Liver (tissue), 9 donors: ENCODE results near the gene H2BW1. TPM values are rescaled to one million over a fixed set of nuclear protein-coding genes. Genes with fewer than 3 reads are reported as not detected.

ENCODE experiments used
- DNase-seq: peaks from one replicate; pipeline ENCODE4 v3.0.0-alpha.2; 2017; ENCODE audit warnings: low spot score
- H3K27ac ChIP-seq, 2 donors: one replicate each; pipeline ENCODE4 v1.7.0; 2013; ENCODE audit warnings: inconsistent platforms in 2 of 2, low read length in 2 of 2, control low read depth in 1 of 2, low read depth in 1 of 2, mild to moderate bottlenecking in 1 of 2
- H3K27me3 ChIP-seq, 4 donors: one replicate each; pipeline versions ENCODE4 v1.6.1 to v1.7.0; 2013; ENCODE audit warnings: low read length in 3 of 4, inconsistent platforms in 1 of 4, mild to moderate bottlenecking in 1 of 4, moderate library complexity in 1 of 4; ENCODE audit not compliant: control insufficient read depth in 4 of 4, insufficient read depth in 4 of 4
- H3K36me3 ChIP-seq, 4 donors: one replicate each; pipeline versions ENCODE4 v1.6.1 to v1.7.0; 2013; ENCODE audit warnings: low read length in 3 of 4, mild to moderate bottlenecking in 3 of 4, low read depth in 1 of 4, moderate library complexity in 1 of 4; ENCODE audit not compliant: control insufficient read depth in 4 of 4, insufficient read depth in 3 of 4
- H3K4me1 ChIP-seq, 4 donors: one replicate each; pipeline versions ENCODE4 v1.6.1 to v1.7.0; 2013; ENCODE audit warnings: low read length in 3 of 4, mild to moderate bottlenecking in 3 of 4, moderate library complexity in 1 of 4; ENCODE audit not compliant: control insufficient read depth in 4 of 4, insufficient read depth in 4 of 4
- H3K4me3 ChIP-seq, 3 donors: one replicate each; pipeline versions ENCODE4 v1.6.1 to v1.7.0; 2013; ENCODE audit warnings: low read length in 3 of 3, control low read depth in 1 of 3, low read depth in 1 of 3, mild to moderate bottlenecking in 1 of 3
- H3K9ac ChIP-seq, 2 donors: one replicate each; pipeline ENCODE4 v1.7.0; 2013; ENCODE audit warnings: low read length in 2 of 2, mild to moderate bottlenecking in 2 of 2, moderate library complexity in 2 of 2, control low read depth in 1 of 2, low read depth in 1 of 2
- H3K9me3 ChIP-seq, 4 donors: one replicate each; pipeline versions ENCODE4 v1.6.1 to v1.7.0; 2013; ENCODE audit warnings: low read length in 3 of 4; ENCODE audit not compliant: control insufficient read depth in 4 of 4
- EGR1 ChIP-seq, 2 donors: IDR thresholded peaks; 2 replicates each; pipeline ENCODE4 v1.6.1; 2016 to 2018; ENCODE audit warnings: antibody characterized with exemption in 2 of 2, low read depth in 2 of 2
- FOXA1 ChIP-seq: IDR thresholded peaks from 2 replicates; pipeline ENCODE4 v1.6.1; 2016; ENCODE audit warnings: antibody characterized with exemption
- FOXA2 ChIP-seq: IDR thresholded peaks from 2 replicates; pipeline ENCODE4 v1.6.1; 2016; ENCODE audit warnings: antibody characterized with exemption
- GABPA ChIP-seq, 2 donors: IDR thresholded peaks in 1 of 2; conservative IDR thresholded peaks in 1 of 2; 2 replicates each; pipeline ENCODE4 v1.6.1; 2016; ENCODE audit warnings: antibody characterized with exemption in 2 of 2, mild to moderate bottlenecking in 1 of 2, moderate library complexity in 1 of 2
- HNF4A ChIP-seq, 2 donors: conservative IDR thresholded peaks; 2 replicates each; pipeline ENCODE4 v1.6.1; 2016; ENCODE audit warnings: antibody characterized with exemption in 2 of 2, mild to moderate bottlenecking in 2 of 2
- HNF4G ChIP-seq: IDR thresholded peaks from 2 replicates; pipeline ENCODE4 v1.6.1; 2016; ENCODE audit warnings: antibody characterized with exemption
- JUND ChIP-seq, 2 donors: IDR thresholded peaks; 2 replicates each; pipeline ENCODE4 v1.6.1; 2016; ENCODE audit warnings: antibody characterized with exemption in 2 of 2
- NR2F2 ChIP-seq: IDR thresholded peaks from 2 replicates; pipeline ENCODE4 v1.6.1; 2016; ENCODE audit warnings: antibody characterized with exemption
- RXRA ChIP-seq, 2 donors: IDR thresholded peaks; 2 replicates each; pipeline ENCODE4 v1.6.1; 2017 to 2018; ENCODE audit warnings: antibody characterized with exemption in 2 of 2, mild to moderate bottlenecking in 1 of 2
- SP1 ChIP-seq: IDR thresholded peaks from 2 replicates; pipeline ENCODE4 v1.6.1; 2018; ENCODE audit warnings: antibody characterized with exemption, mild to moderate bottlenecking
- TAF1 ChIP-seq: conservative IDR thresholded peaks from 2 replicates; pipeline ENCODE4 v1.6.1; 2016; ENCODE audit warnings: antibody characterized with exemption, mild to moderate bottlenecking
- YY1 ChIP-seq: IDR thresholded peaks from 2 replicates; pipeline ENCODE4 v1.6.1; 2016; ENCODE audit warnings: antibody characterized with exemption, mild to moderate bottlenecking
- WGBS: extraction: QIAGEN DNeasy Blood & Tissue Kit; methylation state at CpG from one replicate; pipeline ENCODE4 v1.1.7; 2013; 5-methylcytosine and 5-hydroxymethylcytosine counted together
- polyA plus RNA-seq, 2 donors: library from polyadenylated mRNA; stranded (reverse) in 1 of 2; unstranded in 1 of 2; fragments of 200-250 nt in 1 of 2; fragments of >200 nt in 1 of 2; fragmentation: Nextera tagmentation in 1 of 2; extraction: Ambion mirVana in 1 of 2; gene quantifications; one replicate each; pipeline versions ENCODE4 v1.2.1 to v1.2.3, GENCODE V29; 2013 to 2015
- total RNA-seq, 2 donors: library from RNA; depleted of rRNA; stranded (reverse); fragments of >200 nt; gene quantifications; one replicate each; pipeline ENCODE4 v1.2.3, GENCODE V29; 2014
- TF ChIP-seq, protein P1 (sequence below): fragments of 150-350 bp; IDR thresholded peaks from 2 replicates; pipeline ENCODE4 v1.5.1; 2017; ENCODE audit warnings: improper control_type of control experiment, low read depth, low read length; ENCODE audit not compliant: missing input control
- TF ChIP-seq, protein P2 (sequence below): IDR thresholded peaks from 2 replicates; pipeline ENCODE4 v1.6.1; 2016; ENCODE audit warnings: antibody characterized with exemption
- TF ChIP-seq, protein P3 (sequence below): IDR thresholded peaks from 2 replicates; pipeline ENCODE4 v1.6.1; 2016; ENCODE audit warnings: antibody characterized with exemption
- TF ChIP-seq, protein P4 (sequence below): IDR thresholded peaks from 2 replicates; pipeline ENCODE4 v1.6.1; 2016; ENCODE audit warnings: antibody characterized with exemption
- TF ChIP-seq, protein P5 (sequence below): IDR thresholded peaks from 2 replicates; pipeline ENCODE4 v1.6.1; 2016; ENCODE audit warnings: antibody characterized with exemption, mild to moderate bottlenecking
- donor health status: healthy.
- donor health status: healthy.
- donor health status: healthy.
- donor health status: healthy.
- donor health status: healthy.

The H2BW1 gene
- total and polyA plus RNA-seq, 4 donors = not detected

DNA sequence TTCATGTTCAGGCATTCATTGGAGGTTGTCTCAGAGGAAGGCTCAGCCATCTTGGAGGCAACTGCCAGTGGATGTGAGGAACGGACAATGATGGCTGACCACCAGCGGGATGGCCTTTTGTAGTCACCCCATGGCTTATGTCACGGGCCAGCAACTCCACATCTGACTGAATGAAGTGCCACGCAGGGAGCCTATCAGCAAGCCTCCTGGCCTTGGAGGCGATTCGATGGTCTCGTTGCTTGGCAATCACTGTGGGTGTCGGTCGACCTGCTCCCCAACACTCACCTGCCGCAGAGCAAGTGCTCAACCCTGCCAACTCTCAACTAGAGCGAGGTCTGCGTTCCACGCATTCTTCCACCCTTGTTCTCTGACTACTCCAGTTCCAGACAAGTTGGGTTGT, 33.7 kb upstream of the H2BW1 start:
- 92% methylated on average over 13 of the region's 13 CpGs for WGBS
- no peak overlapping the region for H3K4me3 ChIP-seq
- DNase-seq = no peak
- no peak overlapping the region for H3K27ac ChIP-seq
- H3K36me3 ChIP-seq = no peaks in the 10 kb centered on the region
- peaks cover 0 to 3% (median 0%) of the 10 kb centered on the region in 4 donors for H3K27me3 ChIP-seq
- no peak for TF ChIP-seq EGR1 (IDR thresholded peaks at IDR 0.05; ENCODE audit: low read depth in 2 of 2)
- TF ChIP-seq NR2F2 = no peak
- peaks cover 0 to 4% (median 0%) of the 10 kb centered on the region in 4 donors for H3K9me3 ChIP-seq
- H3K9ac ChIP-seq = no peak overlapping the region
- H3K4me1 ChIP-seq = no peaks in the 10 kb centered on the region

DNA sequence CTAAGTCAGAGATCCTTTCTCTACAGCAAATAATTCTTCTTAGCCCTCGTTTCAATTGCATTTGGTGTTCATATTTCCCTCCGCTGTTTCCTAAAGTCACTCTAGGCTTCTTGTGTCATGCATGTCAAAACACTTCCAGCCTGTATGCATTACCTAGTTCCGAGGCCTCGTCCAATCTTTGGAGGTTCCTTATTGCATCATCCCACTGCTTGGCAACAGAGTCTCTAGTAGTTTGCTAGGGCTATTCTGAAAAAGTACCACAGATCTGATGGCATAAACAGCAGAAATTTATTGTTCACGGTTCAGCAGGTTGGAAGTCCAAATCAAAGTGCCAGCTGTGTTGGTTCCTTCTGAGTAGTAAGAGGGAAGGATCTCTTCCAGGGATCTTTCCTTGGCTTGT, 32.1 kb upstream of the H2BW1 start:
- TF ChIP-seq HNF4G (no peak), EGR1 (IDR thresholded peaks at IDR 0.05; ENCODE audit: low read depth in 2 of 2) (no peak), GABPA (IDR thresholded peaks at IDR 0.05 in 1 of 2, conservative IDR thresholded peaks at IDR 0.05 in 1 of 2) (no peak), FOXA2 (no peak), RXRA (IDR thresholded peaks at IDR 0.05) (no peak), HNF4A (conservative IDR thresholded peaks at IDR 0.05) (no peak), YY1 (no peak), TAF1 (no peak), FOXA1 (no peak), SP1 (no peak), NR2F2 (no peak)
- TF ChIP-seq, protein P1, sequence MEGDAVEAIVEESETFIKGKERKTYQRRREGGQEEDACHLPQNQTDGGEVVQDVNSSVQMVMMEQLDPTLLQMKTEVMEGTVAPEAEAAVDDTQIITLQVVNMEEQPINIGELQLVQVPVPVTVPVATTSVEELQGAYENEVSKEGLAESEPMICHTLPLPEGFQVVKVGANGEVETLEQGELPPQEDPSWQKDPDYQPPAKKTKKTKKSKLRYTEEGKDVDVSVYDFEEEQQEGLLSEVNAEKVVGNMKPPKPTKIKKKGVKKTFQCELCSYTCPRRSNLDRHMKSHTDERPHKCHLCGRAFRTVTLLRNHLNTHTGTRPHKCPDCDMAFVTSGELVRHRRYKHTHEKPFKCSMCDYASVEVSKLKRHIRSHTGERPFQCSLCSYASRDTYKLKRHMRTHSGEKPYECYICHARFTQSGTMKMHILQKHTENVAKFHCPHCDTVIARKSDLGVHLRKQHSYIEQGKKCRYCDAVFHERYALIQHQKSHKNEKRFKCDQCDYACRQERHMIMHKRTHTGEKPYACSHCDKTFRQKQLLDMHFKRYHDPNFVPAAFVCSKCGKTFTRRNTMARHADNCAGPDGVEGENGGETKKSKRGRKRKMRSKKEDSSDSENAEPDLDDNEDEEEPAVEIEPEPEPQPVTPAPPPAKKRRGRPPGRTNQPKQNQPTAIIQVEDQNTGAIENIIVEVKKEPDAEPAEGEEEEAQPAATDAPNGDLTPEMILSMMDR = no peak
- TF ChIP-seq, protein P2, sequence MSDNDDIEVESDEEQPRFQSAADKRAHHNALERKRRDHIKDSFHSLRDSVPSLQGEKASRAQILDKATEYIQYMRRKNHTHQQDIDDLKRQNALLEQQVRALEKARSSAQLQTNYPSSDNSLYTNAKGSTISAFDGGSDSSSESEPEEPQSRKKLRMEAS = no peak
- TF ChIP-seq, protein P3, sequence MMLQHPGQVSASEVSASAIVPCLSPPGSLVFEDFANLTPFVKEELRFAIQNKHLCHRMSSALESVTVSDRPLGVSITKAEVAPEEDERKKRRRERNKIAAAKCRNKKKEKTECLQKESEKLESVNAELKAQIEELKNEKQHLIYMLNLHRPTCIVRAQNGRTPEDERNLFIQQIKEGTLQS = no peak
- TF ChIP-seq, protein P4, sequence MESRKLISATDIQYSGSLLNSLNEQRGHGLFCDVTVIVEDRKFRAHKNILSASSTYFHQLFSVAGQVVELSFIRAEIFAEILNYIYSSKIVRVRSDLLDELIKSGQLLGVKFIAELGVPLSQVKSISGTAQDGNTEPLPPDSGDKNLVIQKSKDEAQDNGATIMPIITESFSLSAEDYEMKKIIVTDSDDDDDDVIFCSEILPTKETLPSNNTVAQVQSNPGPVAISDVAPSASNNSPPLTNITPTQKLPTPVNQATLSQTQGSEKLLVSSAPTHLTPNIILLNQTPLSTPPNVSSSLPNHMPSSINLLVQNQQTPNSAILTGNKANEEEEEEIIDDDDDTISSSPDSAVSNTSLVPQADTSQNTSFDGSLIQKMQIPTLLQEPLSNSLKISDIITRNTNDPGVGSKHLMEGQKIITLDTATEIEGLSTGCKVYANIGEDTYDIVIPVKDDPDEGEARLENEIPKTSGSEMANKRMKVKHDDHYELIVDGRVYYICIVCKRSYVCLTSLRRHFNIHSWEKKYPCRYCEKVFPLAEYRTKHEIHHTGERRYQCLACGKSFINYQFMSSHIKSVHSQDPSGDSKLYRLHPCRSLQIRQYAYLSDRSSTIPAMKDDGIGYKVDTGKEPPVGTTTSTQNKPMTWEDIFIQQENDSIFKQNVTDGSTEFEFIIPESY = no peak
- no peaks in the 10 kb centered on the region for H3K4me1 ChIP-seq
- WGBS = 79% methylated on average over 5 of the region's 5 CpGs

DNA sequence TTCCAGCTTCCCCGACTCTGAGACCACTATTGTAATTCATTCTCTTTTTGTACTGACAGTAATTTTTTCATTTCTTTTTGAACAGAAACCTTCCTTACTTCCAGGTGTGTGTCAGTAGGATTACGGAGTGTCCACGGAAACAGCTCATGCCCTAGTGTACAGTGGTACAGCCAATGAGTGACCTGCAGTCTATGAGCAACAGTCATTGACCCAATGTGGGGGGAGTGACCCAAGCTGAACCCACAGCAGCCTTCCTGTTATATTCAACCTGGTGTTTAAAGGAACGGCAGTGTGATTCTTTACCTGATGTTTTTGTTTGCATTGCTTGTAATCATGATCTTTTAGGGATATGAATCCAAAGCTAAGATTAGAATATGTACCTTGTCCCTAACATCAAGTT, 27.5 kb upstream of the H2BW1 start:
- Histone ChIP-seq H3K4me1 (no peaks in the 10 kb centered on the region), H3K4me3 (no peak overlapping the region), H3K9ac (no peak overlapping the region), H3K9me3 (no peaks in the 10 kb centered on the region), H3K27me3 (no peaks in the 10 kb centered on the region), H3K36me3 (no peaks in the 10 kb centered on the region), H3K27ac (no peak overlapping the region)
- WGBS = 78% methylated on average over 4 of the region's 4 CpGs
- no peak for DNase-seq
- TF ChIP-seq, protein P3 = no peak
- TF ChIP-seq, protein P4 = no peak
- TF ChIP-seq, protein P5, sequence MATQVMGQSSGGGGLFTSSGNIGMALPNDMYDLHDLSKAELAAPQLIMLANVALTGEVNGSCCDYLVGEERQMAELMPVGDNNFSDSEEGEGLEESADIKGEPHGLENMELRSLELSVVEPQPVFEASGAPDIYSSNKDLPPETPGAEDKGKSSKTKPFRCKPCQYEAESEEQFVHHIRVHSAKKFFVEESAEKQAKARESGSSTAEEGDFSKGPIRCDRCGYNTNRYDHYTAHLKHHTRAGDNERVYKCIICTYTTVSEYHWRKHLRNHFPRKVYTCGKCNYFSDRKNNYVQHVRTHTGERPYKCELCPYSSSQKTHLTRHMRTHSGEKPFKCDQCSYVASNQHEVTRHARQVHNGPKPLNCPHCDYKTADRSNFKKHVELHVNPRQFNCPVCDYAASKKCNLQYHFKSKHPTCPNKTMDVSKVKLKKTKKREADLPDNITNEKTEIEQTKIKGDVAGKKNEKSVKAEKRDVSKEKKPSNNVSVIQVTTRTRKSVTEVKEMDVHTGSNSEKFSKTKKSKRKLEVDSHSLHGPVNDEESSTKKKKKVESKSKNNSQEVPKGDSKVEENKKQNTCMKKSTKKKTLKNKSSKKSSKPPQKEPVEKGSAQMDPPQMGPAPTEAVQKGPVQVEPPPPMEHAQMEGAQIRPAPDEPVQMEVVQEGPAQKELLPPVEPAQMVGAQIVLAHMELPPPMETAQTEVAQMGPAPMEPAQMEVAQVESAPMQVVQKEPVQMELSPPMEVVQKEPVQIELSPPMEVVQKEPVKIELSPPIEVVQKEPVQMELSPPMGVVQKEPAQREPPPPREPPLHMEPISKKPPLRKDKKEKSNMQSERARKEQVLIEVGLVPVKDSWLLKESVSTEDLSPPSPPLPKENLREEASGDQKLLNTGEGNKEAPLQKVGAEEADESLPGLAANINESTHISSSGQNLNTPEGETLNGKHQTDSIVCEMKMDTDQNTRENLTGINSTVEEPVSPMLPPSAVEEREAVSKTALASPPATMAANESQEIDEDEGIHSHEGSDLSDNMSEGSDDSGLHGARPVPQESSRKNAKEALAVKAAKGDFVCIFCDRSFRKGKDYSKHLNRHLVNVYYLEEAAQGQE = no peak
- TF ChIP-seq HNF4G (no peak), FOXA2 (no peak), JUND (IDR thresholded peaks at IDR 0.05) (no peak), EGR1 (IDR thresholded peaks at IDR 0.05; ENCODE audit: low read depth in 2 of 2) (no peak)

More for the DNA sequence above, 32.1 kb upstream of the H2BW1 start:
- no peak overlapping the region for H3K27ac ChIP-seq
- H3K4me3 ChIP-seq = no peak overlapping the region
- H3K36me3 ChIP-seq = no peaks in the 10 kb centered on the region
- H3K9ac ChIP-seq = no peak overlapping the region
- peaks cover 0 to 4% (median 0%) of the 10 kb centered on the region in 4 donors for H3K9me3 ChIP-seq
- peaks cover 0 to 3% (median 0%) of the 10 kb centered on the region in 4 donors for H3K27me3 ChIP-seq
- DNase-seq = no peak
